Stimulated activated effector memory CD8-positive, alpha-beta T cell treated with anti-CD3 and anti-CD28 coated beads, Interleukin-12 subunit alpha, Interleukin-12 subunit beta, amount 100 ng/mL, for 72 hours (primary cell): ENCODE data around the gene BANF2.

Source experiments
- ATAC-seq: fragments of 150-1000 bp; cut with Tn5 transposase; 2 replicates; pipeline ENCODE4 v1.10.0; 2021
- DNase-seq, 2 donors: peaks; one replicate each; pipeline ENCODE4 v3.0.0; 2021 to 2022; ENCODE audit warnings: low spot score in 2 of 2
- H3K27ac Mint-ChIP-seq: one replicate; pipeline ENCODE4 v1.8.0; 2022; ENCODE audit warnings: mild to moderate bottlenecking, mixed read lengths
- H3K36me3 Mint-ChIP-seq: one replicate; pipeline ENCODE4 v1.8.0; 2022; ENCODE audit warnings: mild to moderate bottlenecking, mixed read lengths
- H3K4me1 Mint-ChIP-seq: one replicate; pipeline ENCODE4 v1.8.0; 2022; ENCODE audit warnings: mixed read lengths
- H3K4me3 Mint-ChIP-seq: one replicate; pipeline ENCODE4 v1.8.0; 2022; ENCODE audit warnings: mild to moderate bottlenecking, mixed read lengths
- H3K9me3 Mint-ChIP-seq: one replicate; pipeline ENCODE4 v1.8.0; 2022; ENCODE audit warnings: mixed read lengths

BANF2 gene

DNA sequence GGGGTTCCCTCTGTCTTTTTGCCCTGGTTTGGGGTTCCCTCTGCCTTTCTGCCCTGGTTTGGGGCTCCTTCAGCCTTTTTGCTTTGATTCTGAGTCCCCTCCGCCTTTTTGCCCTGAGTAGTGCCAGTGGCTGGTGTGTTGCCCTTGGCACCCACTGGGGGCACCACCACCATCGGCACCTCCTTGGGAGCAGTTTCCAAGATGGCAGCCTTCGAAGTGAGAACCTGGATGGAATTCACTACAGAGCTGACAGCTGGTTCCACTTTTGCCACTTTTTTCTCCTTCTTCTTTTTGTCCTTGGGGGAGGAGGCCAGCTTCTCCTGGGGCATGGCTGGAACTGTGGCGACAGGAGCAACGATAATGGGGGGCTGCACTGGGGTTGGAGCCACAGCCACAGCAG, 40.0 kb upstream of the BANF2 start:
- H3K9me3 Mint-ChIP-seq, result peaks cover 3% of the 10 kb centered on the region
- peak overlapping the region; percentile 83 for H3K27ac Mint-ChIP-seq
- DNase-seq (no peak), ATAC-seq (no peak)
- peaks cover 39% of the 10 kb centered on the region for H3K4me1 Mint-ChIP-seq
- no peak overlapping the region for H3K4me3 Mint-ChIP-seq
- H3K36me3 Mint-ChIP-seq, result peaks cover 21% of the 10 kb centered on the region

DNA sequence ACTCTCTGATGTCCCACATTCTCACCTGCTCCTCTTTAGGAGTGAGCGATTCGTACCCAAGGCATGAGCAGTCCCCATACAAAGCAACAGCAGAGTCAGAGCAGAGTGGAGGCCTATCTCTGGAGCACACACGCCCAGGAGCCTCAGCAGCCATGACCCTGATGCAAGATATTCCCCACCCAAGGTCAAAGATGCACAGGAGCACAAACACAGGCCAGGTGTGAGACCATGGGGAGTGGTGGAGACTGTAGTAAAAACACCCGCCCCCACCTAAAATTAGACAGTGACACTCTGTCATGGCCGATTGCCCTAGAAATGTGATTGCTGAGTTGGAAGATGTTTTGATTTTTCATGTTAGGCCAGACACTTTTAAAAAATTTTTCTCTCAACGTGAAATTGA, 39.1 kb upstream of the BANF2 start:
- DNase-seq, result no peak
- Mint-ChIP-seq H3K9me3 (peaks cover 3% of the 10 kb centered on the region), H3K4me1 (peaks cover 40% of the 10 kb centered on the region), H3K27ac (peak overlapping the region; percentile 83), H3K36me3 (peaks cover 21% of the 10 kb centered on the region), H3K4me3 (no peak overlapping the region)
- ATAC-seq, result no peak

DNA sequence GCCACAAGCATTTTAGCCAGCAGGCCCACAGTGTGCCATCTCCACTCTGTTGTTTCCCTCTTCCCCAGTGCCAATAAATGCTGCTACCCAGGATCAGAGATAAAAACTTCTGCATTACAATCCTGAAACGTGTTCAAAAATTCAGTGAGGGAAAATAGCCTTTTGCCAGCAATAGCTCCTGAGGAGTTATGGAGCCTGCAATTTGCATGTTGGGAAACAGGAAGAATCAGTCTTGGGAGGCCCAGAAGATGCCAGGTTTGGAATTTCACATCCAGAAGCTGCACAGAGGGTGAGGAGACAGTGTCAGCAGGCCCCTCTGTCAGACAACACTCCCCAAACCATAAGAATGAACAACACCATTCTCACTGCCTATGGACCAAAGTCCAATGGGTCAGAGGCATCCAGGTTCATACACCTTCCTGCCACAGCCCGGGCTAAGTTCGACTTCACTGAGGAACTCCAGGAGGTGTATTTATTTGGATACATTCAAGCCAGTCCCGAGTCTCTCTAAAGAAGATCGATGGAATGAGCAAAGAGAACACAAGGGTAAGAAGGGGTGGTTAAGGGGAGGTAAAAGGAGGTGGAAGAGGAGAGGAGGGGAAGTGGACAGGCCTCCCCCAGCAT, 38.5 kb upstream of the BANF2 start:
- peaks cover 45% of the 10 kb centered on the region for H3K4me1 Mint-ChIP-seq
- H3K9me3 Mint-ChIP-seq, result peaks cover 3% of the 10 kb centered on the region
- H3K27ac Mint-ChIP-seq, result no peak overlapping the region
- DNase-seq (no peak), ATAC-seq (no peak)
- H3K36me3 Mint-ChIP-seq, result peaks cover 19% of the 10 kb centered on the region
- H3K4me3 Mint-ChIP-seq, result peak overlapping the region; percentile 3

DNA sequence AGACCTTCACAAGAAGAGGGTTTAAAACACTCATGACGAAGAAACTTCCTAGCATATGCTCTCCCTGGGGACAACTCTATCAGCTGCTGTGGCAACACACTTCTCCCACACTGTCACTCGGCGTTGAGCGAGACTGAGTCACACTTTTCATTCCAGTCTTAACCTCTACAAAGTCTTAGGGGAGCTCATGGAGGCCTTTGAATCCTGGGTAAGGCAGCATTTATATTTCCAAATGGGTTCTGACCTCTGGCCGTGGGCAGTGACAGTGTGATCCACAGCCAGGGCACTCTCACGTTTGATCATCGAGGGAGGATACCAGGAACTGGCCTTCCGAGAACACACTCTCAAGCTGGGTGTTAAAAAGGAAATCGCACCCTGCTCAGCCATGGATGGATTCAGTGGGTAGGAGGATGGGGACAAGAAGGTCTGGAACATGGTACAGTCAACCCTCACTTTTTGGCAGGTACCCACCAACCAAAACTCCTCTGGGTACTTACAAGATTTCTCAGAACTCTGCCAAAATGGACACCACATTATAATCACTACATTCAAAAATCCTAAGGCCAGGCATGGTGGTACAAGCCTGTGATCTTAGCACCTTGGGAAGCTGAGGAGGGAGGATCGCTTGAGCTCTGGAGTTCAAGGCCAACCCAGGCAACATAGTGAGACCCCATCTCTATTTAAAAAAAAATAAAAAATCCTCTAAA, 37.3 kb upstream of the BANF2 start:
- H3K27ac Mint-ChIP-seq, result peak overlapping the region; percentile 68
- H3K9me3 Mint-ChIP-seq, result peaks cover 3% of the 10 kb centered on the region
- peak overlapping the region; percentile 14 for H3K4me3 Mint-ChIP-seq
- DNase-seq (peak in 1 of 2 donors; percentile 57), ATAC-seq (peak; percentile 71)
- peaks cover 48% of the 10 kb centered on the region for H3K4me1 Mint-ChIP-seq
- H3K36me3 Mint-ChIP-seq, result peaks cover 11% of the 10 kb centered on the region

DNA sequence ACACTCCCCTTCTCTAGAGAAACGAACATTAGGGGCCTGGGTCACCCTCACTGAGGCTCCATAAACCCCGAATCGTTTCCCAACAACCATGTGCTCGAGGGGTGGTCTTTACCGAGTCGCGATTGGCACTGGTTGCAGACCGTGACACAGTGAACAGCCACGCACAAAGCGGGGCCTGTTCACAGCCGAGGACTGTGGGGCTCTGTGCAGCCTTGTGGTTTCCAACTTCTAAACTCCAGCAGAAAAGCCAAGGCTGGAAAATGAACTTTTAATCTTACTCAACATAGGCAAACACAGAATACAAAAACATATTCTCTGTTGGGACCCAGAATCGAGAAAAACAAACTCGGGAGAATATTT, 36.7 kb upstream of the BANF2 start:
- Mint-ChIP-seq H3K4me1 (peaks cover 51% of the 10 kb centered on the region), H3K9me3 (peaks cover 3% of the 10 kb centered on the region), H3K36me3 (peaks cover 10% of the 10 kb centered on the region), H3K27ac (no peak overlapping the region), H3K4me3 (no peak overlapping the region)
- DNase-seq, result no peak
- ATAC-seq, result no peak

DNA sequence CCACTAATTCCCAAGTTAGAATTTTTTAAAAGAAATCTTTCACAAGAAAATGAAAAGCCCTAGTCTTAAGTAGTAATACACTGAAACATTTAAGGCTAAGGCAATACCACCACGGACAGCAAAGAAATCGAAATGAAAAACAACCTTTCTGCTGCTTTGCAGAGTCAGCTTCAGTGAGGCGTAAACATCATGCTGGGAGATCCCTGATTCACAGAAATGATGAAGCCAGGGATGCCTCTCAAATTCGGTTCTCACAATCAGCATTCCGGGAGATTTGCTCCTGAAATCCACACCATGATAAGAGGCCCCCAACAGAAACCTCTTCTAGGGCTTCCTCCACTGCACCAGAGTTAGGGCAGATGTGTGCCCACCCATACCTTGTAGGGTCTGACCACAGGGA, 36.3 kb upstream of the BANF2 start:
- Mint-ChIP-seq H3K4me3 (no peak overlapping the region), H3K9me3 (peaks cover 3% of the 10 kb centered on the region), H3K36me3 (peaks cover 5% of the 10 kb centered on the region), H3K4me1 (peaks cover 51% of the 10 kb centered on the region), H3K27ac (no peak overlapping the region)
- no peak for DNase-seq
- ATAC-seq, result no peak

DNA sequence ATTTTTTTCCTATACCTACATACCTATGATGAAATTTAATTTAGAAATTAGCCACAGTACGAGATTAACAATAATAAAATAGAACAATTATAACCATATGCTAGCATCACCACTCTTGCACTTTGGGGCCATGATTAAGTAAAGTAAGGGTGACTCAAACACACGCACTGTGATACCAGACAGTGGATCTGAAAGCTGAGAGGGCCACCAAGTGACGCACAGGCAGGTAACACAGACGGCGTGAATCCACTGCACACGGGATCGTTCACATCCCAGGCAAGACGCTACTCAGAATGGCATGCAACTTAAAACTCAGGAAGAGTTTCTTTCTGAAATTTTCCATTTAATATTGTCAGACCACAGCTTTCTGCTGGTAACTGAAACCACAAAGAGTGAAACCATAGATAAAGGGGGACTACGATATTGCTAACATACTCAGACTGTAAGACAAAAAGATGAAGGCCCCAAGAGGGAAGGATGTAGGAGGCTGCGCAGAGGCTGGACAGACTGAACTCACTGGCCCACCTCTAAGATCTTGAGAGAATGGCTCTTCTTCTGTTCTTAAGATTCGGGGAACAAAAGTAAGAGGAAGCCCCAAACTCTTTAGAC, 35.6 kb upstream of the BANF2 start:
- no peak for DNase-seq
- Mint-ChIP-seq H3K27ac (no peak overlapping the region), H3K4me1 (peaks cover 51% of the 10 kb centered on the region), H3K36me3 (no peaks in the 10 kb centered on the region), H3K4me3 (peak overlapping the region; percentile 19), H3K9me3 (no peaks in the 10 kb centered on the region)
- peak; percentile 78 for ATAC-seq

DNA sequence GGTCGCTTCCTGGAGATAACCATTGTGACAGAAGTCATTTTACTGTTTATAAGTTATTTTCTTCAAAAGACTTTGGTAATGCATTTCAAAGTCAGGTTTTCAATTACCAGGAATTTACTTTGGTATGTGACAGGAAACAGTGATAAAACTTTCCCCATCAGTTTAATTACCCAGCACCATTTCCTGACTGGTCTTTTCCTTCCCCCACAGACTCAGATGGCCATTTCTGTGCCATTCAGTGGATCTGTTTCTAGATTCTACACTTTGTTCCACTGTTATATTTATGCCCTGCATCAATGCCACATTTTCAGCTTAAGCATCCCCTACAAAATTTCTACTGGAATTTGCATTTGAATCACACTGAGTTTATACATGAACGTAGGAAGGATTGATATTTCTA, 34.0 kb upstream of the BANF2 start:
- H3K36me3 Mint-ChIP-seq, result peaks cover 3% of the 10 kb centered on the region
- no peak for ATAC-seq
- peaks cover 38% of the 10 kb centered on the region for H3K4me1 Mint-ChIP-seq
- DNase-seq, result no peak
- H3K9me3 Mint-ChIP-seq, result no peaks in the 10 kb centered on the region
- no peak overlapping the region for H3K4me3 Mint-ChIP-seq
- no peak overlapping the region for H3K27ac Mint-ChIP-seq

DNA sequence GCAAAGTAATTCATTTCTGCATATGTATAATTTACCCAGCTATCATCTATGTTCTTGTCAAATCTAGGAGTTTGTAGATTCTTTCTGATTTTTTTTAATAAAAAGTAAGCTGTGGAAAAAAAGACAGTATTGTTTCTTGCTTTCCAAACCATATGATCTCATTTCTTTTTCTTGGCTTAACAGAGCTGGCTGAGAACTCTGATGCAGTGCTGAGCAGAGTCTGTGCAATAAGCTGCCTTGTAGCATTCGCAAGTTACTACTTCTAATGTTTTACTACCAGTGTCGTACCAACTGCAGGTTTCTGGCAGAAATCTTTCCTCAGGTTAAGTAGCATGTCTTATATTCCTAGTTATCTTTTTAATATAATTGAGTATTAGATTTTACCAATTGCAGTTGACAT, 33.3 kb upstream of the BANF2 start:
- H3K4me1 Mint-ChIP-seq, result peaks cover 36% of the 10 kb centered on the region
- H3K4me3 Mint-ChIP-seq, result no peak overlapping the region
- H3K36me3 Mint-ChIP-seq, result peaks cover 6% of the 10 kb centered on the region
- no peaks in the 10 kb centered on the region for H3K9me3 Mint-ChIP-seq
- DNase-seq, result no peak
- no peak overlapping the region for H3K27ac Mint-ChIP-seq
- no peak for ATAC-seq

DNA sequence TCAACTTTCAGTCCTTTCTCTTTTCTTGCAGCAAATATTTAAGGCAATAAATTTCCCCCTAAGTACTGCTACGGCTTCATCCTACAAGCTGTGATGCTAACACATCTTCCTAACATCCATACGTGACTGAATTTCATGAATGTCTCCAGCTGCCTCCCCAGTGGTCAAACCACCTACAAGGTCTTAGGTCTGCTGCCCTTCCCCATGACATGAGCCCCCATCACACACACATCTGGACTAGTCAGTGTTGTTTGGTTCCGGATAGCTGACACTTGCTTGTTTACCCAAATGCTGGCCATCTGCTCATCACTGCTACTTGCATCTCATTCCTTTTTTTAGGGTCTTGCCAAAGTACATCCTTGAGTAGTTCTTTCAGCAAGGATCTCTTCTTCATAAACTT, 32.3 kb upstream of the BANF2 start:
- no peak overlapping the region for H3K27ac Mint-ChIP-seq
- ATAC-seq (no peak), DNase-seq (no peak)
- peaks cover 6% of the 10 kb centered on the region for H3K36me3 Mint-ChIP-seq
- H3K9me3 Mint-ChIP-seq, result no peaks in the 10 kb centered on the region
- peaks cover 27% of the 10 kb centered on the region for H3K4me1 Mint-ChIP-seq
- no peak overlapping the region for H3K4me3 Mint-ChIP-seq

DNA sequence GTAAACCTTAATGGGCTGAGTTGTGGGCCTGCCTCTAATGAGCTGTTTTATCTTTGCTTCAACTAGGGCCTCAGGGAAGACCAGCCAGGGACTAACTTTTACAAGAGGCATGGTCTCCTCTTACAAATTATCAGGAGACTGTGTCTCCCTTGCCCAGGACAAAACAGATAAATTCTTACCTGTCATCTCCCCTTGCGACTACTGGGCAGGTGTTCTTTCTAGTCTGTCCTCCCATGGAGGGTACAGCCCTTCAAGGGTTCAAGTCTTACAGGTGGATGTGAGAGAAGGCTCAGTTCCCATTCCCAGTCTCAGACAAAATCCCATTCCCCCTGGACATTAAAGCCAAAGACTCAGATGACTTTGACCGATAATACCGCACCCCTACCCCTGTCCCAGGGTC, 31.3 kb upstream of the BANF2 start:
- peaks cover 32% of the 10 kb centered on the region for H3K4me1 Mint-ChIP-seq
- H3K27ac Mint-ChIP-seq, result peak overlapping the region; percentile 19
- H3K36me3 Mint-ChIP-seq, result peaks cover 6% of the 10 kb centered on the region
- no peak overlapping the region for H3K4me3 Mint-ChIP-seq
- ATAC-seq, result no peak
- no peak for DNase-seq
- no peaks in the 10 kb centered on the region for H3K9me3 Mint-ChIP-seq

DNA sequence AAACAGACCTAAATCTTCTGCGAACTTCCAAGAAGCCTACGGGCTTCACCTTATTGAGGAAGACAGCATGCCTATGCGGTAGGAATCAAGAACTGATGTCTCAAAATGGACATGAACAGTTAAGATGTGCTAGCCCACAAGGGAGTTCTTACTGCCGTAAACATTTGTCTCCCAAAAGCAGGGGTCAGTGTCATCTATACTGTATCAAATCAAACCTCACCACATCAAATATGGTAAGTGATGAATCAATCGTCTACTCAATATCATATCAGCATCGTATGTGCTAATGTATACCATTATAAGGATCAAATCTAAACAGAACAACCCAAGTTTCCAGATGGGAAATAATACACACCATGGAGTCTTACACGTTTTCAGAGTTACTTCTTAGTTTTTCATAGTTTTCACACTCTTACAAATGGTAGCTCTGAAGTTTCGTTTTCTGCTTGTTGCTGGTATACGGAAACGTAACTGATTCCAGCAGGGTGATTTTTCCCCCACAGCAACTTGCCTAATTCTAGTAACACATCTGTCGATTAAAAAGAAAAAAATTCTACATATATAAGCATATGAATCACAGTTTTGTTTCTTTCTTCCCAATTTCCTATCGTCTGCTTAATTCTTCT, 30.3 kb upstream of the BANF2 start:
- Mint-ChIP-seq H3K36me3 (peaks cover 6% of the 10 kb centered on the region), H3K27ac (no peak overlapping the region), H3K4me3 (no peak overlapping the region), H3K9me3 (no peaks in the 10 kb centered on the region), H3K4me1 (peaks cover 24% of the 10 kb centered on the region)
- DNase-seq, result no peak
- no peak for ATAC-seq

DNA sequence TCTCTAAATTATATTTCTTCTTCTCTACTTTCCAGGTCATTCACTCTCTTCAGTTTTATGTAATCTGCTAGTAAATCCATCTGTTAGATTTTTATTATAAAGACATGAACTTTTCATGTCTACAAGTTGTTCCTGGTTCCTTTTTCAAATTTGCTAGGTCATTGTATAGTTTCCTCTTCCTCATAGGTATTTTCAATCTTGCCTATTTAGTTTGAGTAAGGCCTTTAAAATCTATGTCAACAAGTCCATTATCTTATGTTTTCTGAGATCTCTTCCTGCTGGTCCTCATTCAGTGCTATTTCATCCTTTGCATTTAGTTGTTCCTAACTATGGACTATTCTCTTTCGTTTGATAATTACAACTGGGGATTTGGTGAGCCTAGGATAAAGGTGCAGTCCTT, 28.8 kb upstream of the BANF2 start:
- no peaks in the 10 kb centered on the region for H3K9me3 Mint-ChIP-seq
- H3K36me3 Mint-ChIP-seq, result peaks cover 10% of the 10 kb centered on the region
- H3K4me3 Mint-ChIP-seq, result no peak overlapping the region
- H3K4me1 Mint-ChIP-seq, result peaks cover 26% of the 10 kb centered on the region
- peak overlapping the region; percentile 9 for H3K27ac Mint-ChIP-seq
- no peak for ATAC-seq
- DNase-seq, result no peak

DNA sequence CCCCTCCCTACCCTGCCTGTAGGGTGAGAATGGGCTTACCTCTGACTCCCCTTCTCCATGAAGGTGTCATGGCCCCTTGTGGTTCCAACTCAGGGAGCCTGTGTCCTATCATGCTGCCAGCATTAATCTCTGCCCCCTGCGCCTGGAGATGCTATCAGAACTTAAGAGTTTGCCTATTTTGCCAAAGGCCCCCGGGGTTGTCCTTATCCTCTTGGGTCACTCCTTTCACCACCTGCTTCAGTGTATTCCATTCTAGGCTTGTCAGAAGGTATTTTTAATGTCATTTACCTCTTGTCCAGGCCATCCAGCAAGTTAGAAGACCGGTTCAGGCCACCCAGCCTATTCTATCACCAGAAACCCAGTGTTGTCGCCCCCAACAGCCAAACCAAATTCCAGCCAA, 28.2 kb upstream of the BANF2 start:
- Mint-ChIP-seq H3K36me3 (peaks cover 10% of the 10 kb centered on the region), H3K27ac (peak overlapping the region; percentile 9), H3K4me3 (no peak overlapping the region), H3K4me1 (peaks cover 28% of the 10 kb centered on the region), H3K9me3 (no peaks in the 10 kb centered on the region)
- DNase-seq, result no peak
- no peak for ATAC-seq

DNA sequence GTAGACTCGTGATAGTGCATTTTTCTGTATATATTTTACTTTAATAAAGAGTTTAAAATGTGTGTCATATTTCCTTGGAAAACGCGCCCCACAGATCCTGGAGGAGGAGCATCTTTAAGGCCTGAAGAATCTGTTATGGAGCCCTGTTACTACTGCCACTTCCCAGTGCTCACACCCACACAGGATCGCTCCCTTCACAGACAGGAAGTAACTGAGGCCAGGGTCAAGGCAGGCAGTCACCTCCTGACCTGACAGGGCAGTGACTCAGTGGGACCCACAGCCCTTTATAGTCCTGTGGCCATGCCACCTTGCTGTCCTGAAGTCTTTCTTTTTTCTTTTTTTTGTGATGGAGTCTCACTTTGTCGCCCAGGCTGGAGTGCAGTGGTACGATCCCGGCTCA, 26.7 kb upstream of the BANF2 start:
- Mint-ChIP-seq H3K36me3 (peaks cover 10% of the 10 kb centered on the region), H3K9me3 (no peaks in the 10 kb centered on the region), H3K27ac (peak overlapping the region; percentile 57), H3K4me1 (peaks cover 23% of the 10 kb centered on the region), H3K4me3 (no peak overlapping the region)
- ATAC-seq, result peak; percentile 31
- DNase-seq, result no peak
